ENCODE data around the gene STX1A. TPM values are rescaled to one million over a fixed set of nuclear protein-coding genes. Genes with fewer than 3 reads are reported as not detected.
A peak's percentile ranks its signal among the peaks of the same experiment; 100 is the strongest.

STX1A gene
- total and polyA plus RNA-seq, 2 of the 8 experiments (the other 6 are each of a cell fraction or from before 2014, with no cell fraction given) = 13.5 to 17.5 TPM

DNA sequence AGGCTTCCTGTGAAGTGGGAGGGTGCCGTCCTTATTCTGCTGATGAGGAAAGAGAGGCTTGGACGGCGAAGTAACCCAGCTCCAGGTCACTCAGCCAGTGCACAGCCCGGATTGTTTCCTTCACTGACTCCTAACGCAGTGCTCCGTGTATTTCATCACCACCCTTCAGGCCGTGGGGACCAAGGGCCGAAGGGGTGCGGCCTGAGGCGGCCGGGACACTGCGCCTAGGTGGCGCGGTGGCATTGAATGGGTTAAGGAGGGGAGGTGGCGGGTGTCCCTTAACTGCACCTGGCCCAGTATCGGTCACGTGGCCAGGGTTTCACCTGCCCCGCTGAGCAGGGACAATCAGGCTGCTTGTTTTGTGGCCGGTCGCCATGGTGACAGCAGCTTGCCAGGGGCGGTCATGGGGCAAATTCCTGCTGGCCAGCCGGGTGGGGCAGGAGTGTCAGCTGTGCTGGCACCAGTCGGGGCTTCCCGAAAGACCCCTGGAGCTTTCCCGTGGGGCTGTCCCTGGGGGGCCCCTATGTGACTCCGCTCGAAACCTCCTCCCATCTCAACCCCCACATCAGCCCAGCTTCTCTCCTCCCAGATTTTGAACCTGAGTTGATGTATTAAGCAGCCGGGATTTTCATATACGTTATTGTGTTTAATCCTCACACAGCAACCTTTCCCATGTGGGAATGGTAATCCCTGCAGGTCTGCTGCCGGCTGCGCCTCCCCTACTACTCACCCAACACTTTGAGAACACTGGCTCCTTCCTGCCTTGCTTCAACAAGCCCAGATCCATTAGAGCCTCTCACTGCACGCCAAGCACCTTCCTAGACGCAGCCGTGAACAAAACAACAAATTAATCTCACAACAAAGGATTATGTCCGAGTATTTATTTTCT lies 23.5 kb upstream of the STX1A start (continued):
- no peak for TF ChIP-seq RFX5 (IDR thresholded peaks at IDR 0.05; ENCODE audit: borderline replicate concordance, low read depth, low read length)
- no peak for TF ChIP-seq EZH2 (IDR thresholded peaks at IDR 0.05; ENCODE audit: low read depth, low read length, severe bottlenecking)
- peak; percentile 100 for TF ChIP-seq TCF12 (IDR thresholded peaks at IDR 0.05; ENCODE audit: low read depth, low read length)
- TF ChIP-seq CTBP2 (IDR thresholded peaks at IDR 0.05; ENCODE audit: borderline replicate concordance, insufficient read depth, insufficient read length, low read length) = peak; percentile 57
- no peak for TF ChIP-seq HDAC6 (IDR thresholded peaks at IDR 0.05; ENCODE audit: low read depth, low read length)
- TF ChIP-seq BRCA1 (IDR thresholded peaks at IDR 0.05; ENCODE audit: low read depth, low read length) = no peak
- no peak for TF ChIP-seq RNF2 (IDR thresholded peaks at IDR 0.05; ENCODE audit: borderline replicate concordance, low read depth, low read length, missing control alignments, poor library complexity, severe bottlenecking)
- no peak for TF ChIP-seq JUN (IDR thresholded peaks at IDR 0.05; ENCODE audit: low read depth, low read length)
- peak; percentile 52 for TF ChIP-seq TAF1 (IDR thresholded peaks at IDR 0.05; ENCODE audit: low read depth, low read length)
- TF ChIP-seq KDM5A (IDR thresholded peaks at IDR 0.05; ENCODE audit: low read length) = no peak
- TF ChIP-seq GABPA (IDR thresholded peaks at IDR 0.05; ENCODE audit: borderline replicate concordance, insufficient read depth, low read length) = no peak
- peak; percentile 96; the same call in 1 of the 2 replicates for TF ChIP-seq RBBP5 (IDR thresholded peaks at IDR 0.05; ENCODE audit: borderline replicate concordance, low read depth, low read length)
- TF ChIP-seq SP1 (IDR thresholded peaks at IDR 0.05; ENCODE audit: low read depth, low read length) = peak; percentile 95
- TF ChIP-seq FOSL1 (IDR thresholded peaks at IDR 0.05; ENCODE audit: insufficient read depth, low read depth, low read length) = no peak
- TF ChIP-seq CHD2 (IDR thresholded peaks at IDR 0.05; ENCODE audit: low read length) = peak; percentile 91
- TF ChIP-seq SRF (IDR thresholded peaks at IDR 0.05; ENCODE audit: low read depth, low read length) = no peak
- TF ChIP-seq, protein P1, sequence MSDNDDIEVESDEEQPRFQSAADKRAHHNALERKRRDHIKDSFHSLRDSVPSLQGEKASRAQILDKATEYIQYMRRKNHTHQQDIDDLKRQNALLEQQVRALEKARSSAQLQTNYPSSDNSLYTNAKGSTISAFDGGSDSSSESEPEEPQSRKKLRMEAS (IDR thresholded peaks at IDR 0.05) = peak; percentile 90
- peak in 1 of 2 experiments; percentile 96; a peak in 2 of 3 replicates for TF ChIP-seq POLR2A (IDR thresholded peaks at IDR 0.05; ENCODE audit: control extremely low read depth in 1 of 2, low read depth in 2 of 2, low read length in 2 of 2)
- peak; percentile 9 for TF ChIP-seq TBP (IDR thresholded peaks at IDR 0.05; ENCODE audit: low read depth, low read length)
- TF ChIP-seq SAP30 (IDR thresholded peaks at IDR 0.05; ENCODE audit: insufficient read depth, insufficient replicate concordance, low read length) = no peak
- peak; percentile 68 for TF ChIP-seq NANOG (IDR thresholded peaks at IDR 0.05; ENCODE audit: insufficient read depth, low read depth, low read length, poor library complexity, severe bottlenecking)
- peak; percentile 89 for TF ChIP-seq ASH2L (IDR thresholded peaks at IDR 0.05; ENCODE audit: low read length)
- TF ChIP-seq YY1 (IDR thresholded peaks at IDR 0.05; ENCODE audit: low read depth, low read length) = no peak
- TF ChIP-seq CBX5 (IDR thresholded peaks at IDR 0.05; ENCODE audit: low read depth, low read length) = no peak

All from H1 (cell line).